Fibroblast of skin of right quadriceps (primary cell): Measurements from ENCODE around the gene CFAP221.

Experiments used
- DNase-seq: peaks from one replicate; pipeline ENCODE4 v3.0.0-alpha.2; 2013

CFAP221 gene

GRCh38 chr2:119702918-119703401 is 158.7 kb downstream of the CFAP221 start:
- DNase-seq, result peak; percentile 50

GRCh38 chr2:119703526-119703925 is 159.3 kb downstream of the CFAP221 start:
- no peak for DNase-seq

GRCh38 chr2:119704670-119705120 is 160.4 kb downstream of the CFAP221 start:
- peak; percentile 70 for DNase-seq

- no peak for DNase-seq
Observed at GRCh38 chr2:119706221-119706620, 162.0 kb downstream of the CFAP221 start.
